ENCODE data around the gene P3H2. TPM values are rescaled to one million over a fixed set of nuclear protein-coding genes. Genes with fewer than 3 reads are reported as not detected.

The P3H2 gene
- total RNA-seq, 1 donor from 2014 or later = not detected

GRCh38 chr3:190119461-190120268 is 1.0 kb downstream of the P3H2 start:
- H3K27me3 Mint-ChIP-seq (ENCODE audit: low read depth) = peaks cover 70% of the 10 kb centered on the region
- H3K4me3 Mint-ChIP-seq (ENCODE audit: low read depth) = peak overlapping the region; percentile 58
- intact Hi-C loops (cut with micrococcal nuclease) = loop anchor here (5.0 kb wide), 1 partner anchor 83 kb away; no protein-coding TSS in a partner anchor
- peaks cover 4% of the 10 kb centered on the region for H3K4me1 Mint-ChIP-seq (ENCODE audit: low read depth)
- DNase-seq (ENCODE audit: low spot score) = no peak
- no peaks in the 10 kb centered on the region for H3K9me3 Mint-ChIP-seq
- H3K27ac Mint-ChIP-seq = no peak overlapping the region
- H3K36me3 Mint-ChIP-seq (ENCODE audit: low read depth) = no peaks in the 10 kb centered on the region

GRCh38 chr3:190118438-190118837 is 2.3 kb downstream of the P3H2 start:
- intact Hi-C loops (cut with micrococcal nuclease) = no loop called here

GRCh38 chr3:190117981-190118380 is 2.7 kb downstream of the P3H2 start:
- H3K27ac Mint-ChIP-seq = no peak overlapping the region
- intact Hi-C loops (cut with micrococcal nuclease) = no loop called here
- H3K36me3 Mint-ChIP-seq (ENCODE audit: low read depth) = no peaks in the 10 kb centered on the region
- peaks cover 60% of the 10 kb centered on the region for H3K27me3 Mint-ChIP-seq (ENCODE audit: low read depth)
- DNase-seq (ENCODE audit: low spot score) = no peak
- peaks cover 4% of the 10 kb centered on the region for H3K4me1 Mint-ChIP-seq (ENCODE audit: low read depth)
- H3K9me3 Mint-ChIP-seq = no peaks in the 10 kb centered on the region
- no peak overlapping the region for H3K4me3 Mint-ChIP-seq (ENCODE audit: low read depth)

More at GRCh38 chr3:190118438-190118837, 2.3 kb downstream of the P3H2 start:
- no peaks in the 10 kb centered on the region for H3K9me3 Mint-ChIP-seq
- H3K27ac Mint-ChIP-seq = no peak overlapping the region
- H3K4me1 Mint-ChIP-seq (ENCODE audit: low read depth) = peaks cover 4% of the 10 kb centered on the region
- DNase-seq (ENCODE audit: low spot score) = no peak
- H3K27me3 Mint-ChIP-seq (ENCODE audit: low read depth) = peaks cover 62% of the 10 kb centered on the region
- H3K36me3 Mint-ChIP-seq (ENCODE audit: low read depth) = no peaks in the 10 kb centered on the region
- H3K4me3 Mint-ChIP-seq (ENCODE audit: low read depth) = no peak overlapping the region

DNA sequence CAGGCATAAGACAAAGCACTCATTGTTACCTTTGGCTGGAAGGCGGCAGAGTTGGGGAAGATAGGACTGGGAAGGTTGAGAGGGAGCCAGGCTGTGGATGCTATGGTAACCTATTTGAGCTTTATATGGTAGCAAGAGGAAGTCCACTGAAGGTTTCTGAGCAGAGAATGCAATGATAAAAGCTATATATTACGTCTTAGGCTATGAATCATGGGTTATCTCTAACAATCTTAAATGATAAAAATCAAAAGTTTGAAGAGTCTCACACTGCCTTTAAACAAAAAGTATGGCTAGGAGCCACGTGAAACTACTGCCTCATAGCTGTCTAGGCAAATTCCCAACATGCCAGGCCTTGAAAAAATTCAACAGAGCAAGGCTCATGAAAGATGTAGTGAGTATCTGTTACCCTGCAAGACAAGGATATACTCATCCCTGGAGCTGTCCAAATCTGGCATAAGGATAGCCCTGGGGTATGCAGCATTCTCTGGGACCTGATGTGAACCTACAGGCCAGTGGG is 4.1 kb downstream of the P3H2 start:
- Mint-ChIP-seq H3K27me3 (ENCODE audit: low read depth) (peaks cover 55% of the 10 kb centered on the region), H3K36me3 (ENCODE audit: low read depth) (no peaks in the 10 kb centered on the region), H3K4me1 (ENCODE audit: low read depth) (peaks cover 4% of the 10 kb centered on the region), H3K4me3 (ENCODE audit: low read depth) (no peak overlapping the region), H3K27ac (no peak overlapping the region), H3K9me3 (no peaks in the 10 kb centered on the region)
- DNase-seq (ENCODE audit: low spot score) = no peak
- intact Hi-C loops (cut with micrococcal nuclease) = no loop called here

GRCh38 chr3:190110826-190111225 is 9.9 kb downstream of the P3H2 start:
- Mint-ChIP-seq H3K36me3 (ENCODE audit: low read depth) (no peaks in the 10 kb centered on the region), H3K4me3 (ENCODE audit: low read depth) (no peak overlapping the region), H3K27me3 (ENCODE audit: low read depth) (peaks cover 32% of the 10 kb centered on the region), H3K27ac (no peak overlapping the region), H3K9me3 (no peaks in the 10 kb centered on the region), H3K4me1 (ENCODE audit: low read depth) (no peaks in the 10 kb centered on the region)
- intact Hi-C loops (cut with micrococcal nuclease) = no loop called here
- DNase-seq (ENCODE audit: low spot score) = no peak

DNA sequence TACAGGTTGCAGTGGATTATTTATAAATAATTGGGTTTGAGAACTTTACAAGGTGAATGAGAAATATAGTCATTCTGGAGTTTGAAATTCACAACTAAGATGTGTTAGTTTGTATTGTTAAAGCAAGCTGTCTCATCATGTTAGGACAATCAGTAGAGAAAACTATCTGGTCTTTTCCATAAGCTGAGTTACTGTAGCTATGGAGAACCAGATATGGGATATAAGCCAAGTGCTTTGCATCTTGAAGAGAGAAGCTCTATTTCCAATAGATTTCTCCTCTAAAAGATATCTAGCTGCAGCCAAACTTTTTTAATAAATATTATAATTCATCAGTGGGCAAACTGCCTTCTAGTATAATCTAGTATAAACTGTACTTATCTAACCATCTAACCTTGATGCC is 11.3 kb downstream of the P3H2 start:
- DNase-seq (ENCODE audit: low spot score) = no peak
- no peaks in the 10 kb centered on the region for H3K9me3 Mint-ChIP-seq
- no peak overlapping the region for H3K4me3 Mint-ChIP-seq (ENCODE audit: low read depth)
- no peaks in the 10 kb centered on the region for H3K4me1 Mint-ChIP-seq (ENCODE audit: low read depth)
- H3K27me3 Mint-ChIP-seq (ENCODE audit: low read depth) = peaks cover 37% of the 10 kb centered on the region
- no peak overlapping the region for H3K27ac Mint-ChIP-seq
- no peaks in the 10 kb centered on the region for H3K36me3 Mint-ChIP-seq (ENCODE audit: low read depth)
- intact Hi-C loops (cut with micrococcal nuclease) = no loop called here

DNA sequence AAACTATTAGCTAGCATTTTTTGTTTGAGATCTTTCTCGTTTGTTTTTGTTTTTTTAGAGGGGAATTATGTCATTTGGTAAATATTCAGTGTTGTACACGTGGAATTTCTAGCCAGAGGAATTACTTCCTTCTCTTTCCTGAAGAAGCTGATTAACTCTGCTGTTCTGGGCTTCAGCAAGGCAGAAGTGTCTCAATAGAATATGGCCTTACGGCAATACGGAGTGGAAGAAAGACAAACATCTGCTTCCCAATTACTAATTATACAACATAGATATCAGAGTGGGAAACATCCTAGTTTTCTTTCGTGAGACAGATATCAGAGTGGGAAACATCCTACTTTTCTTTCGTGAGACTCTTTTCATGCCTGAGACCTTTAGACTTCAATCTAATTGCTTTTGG is 11.9 kb downstream of the P3H2 start:
- intact Hi-C loops (cut with micrococcal nuclease) = no loop called here
- H3K4me3 Mint-ChIP-seq (ENCODE audit: low read depth) = no peak overlapping the region

DNA sequence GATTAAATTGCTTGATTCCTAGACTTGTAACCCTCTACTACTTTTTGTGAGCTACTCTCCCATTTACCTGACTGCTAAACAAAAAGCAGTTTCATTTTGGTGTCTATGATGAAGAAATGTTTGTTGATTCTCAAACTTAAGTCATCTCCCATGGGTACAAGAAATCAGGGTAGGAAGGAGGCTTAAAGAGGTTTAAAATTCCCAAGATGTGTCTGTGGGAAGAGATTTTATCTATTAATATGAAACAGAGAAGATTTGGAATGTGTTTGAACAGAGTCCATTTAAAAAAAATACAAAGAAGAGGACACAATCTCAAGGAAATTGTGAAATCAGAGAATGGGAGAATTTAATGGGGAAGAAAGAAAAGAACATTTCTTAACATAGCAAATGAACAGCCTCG is 14.8 kb downstream of the P3H2 start:
- DNase-seq (ENCODE audit: low spot score) = no peak
- peaks cover 3% of the 10 kb centered on the region for H3K4me1 Mint-ChIP-seq (ENCODE audit: low read depth)
- H3K36me3 Mint-ChIP-seq (ENCODE audit: low read depth) = no peaks in the 10 kb centered on the region
- H3K9me3 Mint-ChIP-seq = no peaks in the 10 kb centered on the region
- peaks cover 38% of the 10 kb centered on the region for H3K27me3 Mint-ChIP-seq (ENCODE audit: low read depth)
- no peak overlapping the region for H3K27ac Mint-ChIP-seq
- H3K4me3 Mint-ChIP-seq (ENCODE audit: low read depth) = no peak overlapping the region
- intact Hi-C loops (cut with micrococcal nuclease) = no loop called here

More for the DNA sequence above, 11.9 kb downstream of the P3H2 start:
- H3K27ac Mint-ChIP-seq = no peak overlapping the region
- no peaks in the 10 kb centered on the region for H3K36me3 Mint-ChIP-seq (ENCODE audit: low read depth)
- H3K9me3 Mint-ChIP-seq = no peaks in the 10 kb centered on the region
- H3K4me1 Mint-ChIP-seq (ENCODE audit: low read depth) = no peaks in the 10 kb centered on the region
- H3K27me3 Mint-ChIP-seq (ENCODE audit: low read depth) = peaks cover 39% of the 10 kb centered on the region
- no peak for DNase-seq (ENCODE audit: low spot score)

GRCh38 chr3:190101320-190102011 is 19.2 kb downstream of the P3H2 start:
- peaks cover 3% of the 10 kb centered on the region for H3K4me1 Mint-ChIP-seq (ENCODE audit: low read depth)
- H3K27ac Mint-ChIP-seq = no peak overlapping the region
- DNase-seq (ENCODE audit: low spot score) = no peak
- peaks cover 27% of the 10 kb centered on the region for H3K27me3 Mint-ChIP-seq (ENCODE audit: low read depth)
- H3K4me3 Mint-ChIP-seq (ENCODE audit: low read depth) = peak overlapping the region; percentile 5
- no peaks in the 10 kb centered on the region for H3K36me3 Mint-ChIP-seq (ENCODE audit: low read depth)
- intact Hi-C loops (cut with micrococcal nuclease) = no loop called here
- H3K9me3 Mint-ChIP-seq = no peaks in the 10 kb centered on the region

DNA sequence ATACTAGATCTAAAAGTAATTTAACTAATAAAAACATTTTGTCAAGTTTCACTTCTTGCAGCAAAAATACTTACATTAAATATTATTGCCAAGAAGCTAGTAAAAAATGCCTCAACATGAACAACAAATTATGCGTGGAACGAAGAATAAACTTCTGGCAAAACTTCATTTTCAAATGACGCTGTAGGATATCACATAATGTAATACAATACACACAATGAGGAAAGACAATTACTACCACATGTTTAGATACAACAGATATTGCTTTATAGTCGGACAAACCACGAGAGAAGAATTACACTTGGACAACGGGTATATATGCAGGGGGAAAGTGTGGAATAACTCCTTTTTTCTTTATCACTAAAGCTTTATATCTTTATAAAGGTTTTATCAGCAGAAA is 21.6 kb downstream of the P3H2 start:
- no peak for DNase-seq (ENCODE audit: low spot score)
- peaks cover 3% of the 10 kb centered on the region for H3K4me1 Mint-ChIP-seq (ENCODE audit: low read depth)
- H3K36me3 Mint-ChIP-seq (ENCODE audit: low read depth) = no peaks in the 10 kb centered on the region
- H3K4me3 Mint-ChIP-seq (ENCODE audit: low read depth) = no peak overlapping the region
- H3K9me3 Mint-ChIP-seq = no peaks in the 10 kb centered on the region
- peaks cover 15% of the 10 kb centered on the region for H3K27me3 Mint-ChIP-seq (ENCODE audit: low read depth)
- intact Hi-C loops (cut with micrococcal nuclease) = no loop called here
- H3K27ac Mint-ChIP-seq = no peak overlapping the region

GRCh38 chr3:190097617-190098016 is 23.1 kb downstream of the P3H2 start:
- intact Hi-C loops (cut with micrococcal nuclease) = no loop called here
- H3K4me3 Mint-ChIP-seq (ENCODE audit: low read depth) = no peak overlapping the region

DNA sequence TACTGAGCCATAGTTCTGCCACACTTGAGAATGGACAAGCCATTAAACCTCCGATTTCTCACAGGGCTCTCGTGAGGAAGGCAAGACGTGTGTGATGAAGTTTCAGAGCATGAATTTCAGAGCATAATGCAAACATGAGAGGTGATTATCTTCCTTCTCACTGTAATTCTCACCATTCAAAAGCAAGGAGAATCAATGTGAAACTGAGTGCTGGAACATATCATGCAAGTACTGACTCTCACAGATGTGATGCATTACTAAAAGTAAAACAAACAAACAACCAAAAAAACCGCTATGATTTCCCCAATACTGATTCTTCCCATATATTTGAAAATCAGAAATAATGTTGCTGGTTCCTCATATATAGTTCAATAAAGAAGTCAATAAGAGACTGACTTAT is 23.7 kb downstream of the P3H2 start:
- Mint-ChIP-seq H3K27me3 (ENCODE audit: low read depth) (peaks cover 8% of the 10 kb centered on the region), H3K27ac (no peak overlapping the region), H3K36me3 (ENCODE audit: low read depth) (no peaks in the 10 kb centered on the region), H3K4me1 (ENCODE audit: low read depth) (peaks cover 6% of the 10 kb centered on the region), H3K4me3 (ENCODE audit: low read depth) (no peak overlapping the region), H3K9me3 (no peaks in the 10 kb centered on the region)
- intact Hi-C loops (cut with micrococcal nuclease) = no loop called here
- no peak for DNase-seq (ENCODE audit: low spot score)

More at GRCh38 chr3:190097617-190098016, 23.1 kb downstream of the P3H2 start:
- no peaks in the 10 kb centered on the region for H3K36me3 Mint-ChIP-seq (ENCODE audit: low read depth)
- no peak overlapping the region for H3K27ac Mint-ChIP-seq
- peaks cover 6% of the 10 kb centered on the region for H3K4me1 Mint-ChIP-seq (ENCODE audit: low read depth)
- no peaks in the 10 kb centered on the region for H3K9me3 Mint-ChIP-seq
- H3K27me3 Mint-ChIP-seq (ENCODE audit: low read depth) = peaks cover 13% of the 10 kb centered on the region
- no peak for DNase-seq (ENCODE audit: low spot score)

DNA sequence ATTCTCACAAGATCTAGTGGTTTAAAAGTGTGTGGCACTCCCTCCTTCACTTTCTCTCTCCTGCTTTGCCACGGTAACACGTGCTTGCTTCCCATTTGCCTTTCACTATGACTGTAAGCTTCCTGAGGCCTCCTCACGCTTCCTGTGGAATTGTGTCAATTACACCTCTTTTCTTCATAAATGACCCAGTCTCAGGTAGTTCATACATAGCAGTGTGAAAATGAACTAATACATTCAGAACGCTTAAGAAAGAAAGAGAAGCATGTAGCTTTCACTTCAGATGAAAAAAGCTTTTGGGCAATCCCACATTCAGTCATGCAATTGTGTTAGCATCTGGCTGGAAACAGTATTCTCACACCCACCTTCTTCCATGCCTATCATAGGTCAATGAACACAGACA is 24.4 kb downstream of the P3H2 start:
- H3K27ac Mint-ChIP-seq = no peak overlapping the region
- no peaks in the 10 kb centered on the region for H3K36me3 Mint-ChIP-seq (ENCODE audit: low read depth)
- H3K4me1 Mint-ChIP-seq (ENCODE audit: low read depth) = peaks cover 4% of the 10 kb centered on the region
- no peak for DNase-seq (ENCODE audit: low spot score)
- H3K4me3 Mint-ChIP-seq (ENCODE audit: low read depth) = no peak overlapping the region
- intact Hi-C loops (cut with micrococcal nuclease) = no loop called here
- peaks cover 11% of the 10 kb centered on the region for H3K27me3 Mint-ChIP-seq (ENCODE audit: low read depth)
- no peaks in the 10 kb centered on the region for H3K9me3 Mint-ChIP-seq

Data from activated T-helper 2 cell treated with anti-CD3 and anti-CD28 coated beads, Interferon-gamma antibody, Interleukin-2, Interleukin-4, amounts not matched to agents 10 μg/mL and 5 μg/mL and 100 μg/mL, durations not matched to agents 14 hours and 24 hours and 36 hours (primary cell).